Left ventricle myocardium inferior (tissue), 1 donor: ENCODE measurements around the gene SHC1. TPM values are rescaled to one million over a fixed set of nuclear protein-coding genes. Genes with fewer than 3 reads are reported as not detected.

ENCODE experiments used
- DNase-seq: peaks from one replicate; pipeline ENCODE4 v3.0.0-alpha.2; 2020
- H3K27ac ChIP-seq: fragments of 200-600 bp; replicated peaks from 2 replicates; pipeline ENCODE4 v1.8.0; 2021
- H3K27me3 ChIP-seq: fragments of 200-600 bp; 2 replicates; pipeline ENCODE4 v1.8.0; 2021; ENCODE audit warnings: low read depth
- H3K36me3 ChIP-seq: fragments of 200-600 bp; 2 replicates; pipeline ENCODE4 v1.8.0; 2021
- H3K4me1 ChIP-seq: fragments of 200-600 bp; 2 replicates; pipeline ENCODE4 v1.8.0; 2021
- H3K4me3 ChIP-seq: fragments of 200-600 bp; 2 replicates; pipeline ENCODE4 v1.8.0; 2021; ENCODE audit warnings: mild to moderate bottlenecking, moderate library complexity
- H3K9me3 ChIP-seq: fragments of 200-600 bp; replicated peaks from 2 replicates; pipeline ENCODE4 v1.8.0; 2021
- intact Hi-C: fragments of 100-400 bp; cut with micrococcal nuclease; formaldehyde crosslinking; loops from one replicate; pipeline ENCODE4 v1.11.0; 2022
- total RNA-seq: library from RNA; stranded (reverse); fragmentation: NEBNext Ultra II Directional; extraction: Animal tissue kit (Norgen Biotek cat#: 25700); gene quantifications from one replicate; pipeline ENCODE4 v1.2.1, GENCODE V29; 2021
- TF ChIP-seq, protein P1 (sequence below): fragments of 200-600 bp; IDR thresholded peaks from 2 replicates; pipeline ENCODE4 v1.8.0; 2021; ENCODE audit warnings: antibody characterized with exemption, mild to moderate bottlenecking, borderline replicate concordance
- donor health status: DM: no; HTN: yes; CAD: no; lungs with severe emphysema.

SHC1 gene
- total RNA-seq, 1 donor from 2014 or later = 43.0 TPM

GRCh38 chr1:154948079-154948478 lies 22.5 kb downstream of the SHC1 start:
- TF ChIP-seq, protein P1, sequence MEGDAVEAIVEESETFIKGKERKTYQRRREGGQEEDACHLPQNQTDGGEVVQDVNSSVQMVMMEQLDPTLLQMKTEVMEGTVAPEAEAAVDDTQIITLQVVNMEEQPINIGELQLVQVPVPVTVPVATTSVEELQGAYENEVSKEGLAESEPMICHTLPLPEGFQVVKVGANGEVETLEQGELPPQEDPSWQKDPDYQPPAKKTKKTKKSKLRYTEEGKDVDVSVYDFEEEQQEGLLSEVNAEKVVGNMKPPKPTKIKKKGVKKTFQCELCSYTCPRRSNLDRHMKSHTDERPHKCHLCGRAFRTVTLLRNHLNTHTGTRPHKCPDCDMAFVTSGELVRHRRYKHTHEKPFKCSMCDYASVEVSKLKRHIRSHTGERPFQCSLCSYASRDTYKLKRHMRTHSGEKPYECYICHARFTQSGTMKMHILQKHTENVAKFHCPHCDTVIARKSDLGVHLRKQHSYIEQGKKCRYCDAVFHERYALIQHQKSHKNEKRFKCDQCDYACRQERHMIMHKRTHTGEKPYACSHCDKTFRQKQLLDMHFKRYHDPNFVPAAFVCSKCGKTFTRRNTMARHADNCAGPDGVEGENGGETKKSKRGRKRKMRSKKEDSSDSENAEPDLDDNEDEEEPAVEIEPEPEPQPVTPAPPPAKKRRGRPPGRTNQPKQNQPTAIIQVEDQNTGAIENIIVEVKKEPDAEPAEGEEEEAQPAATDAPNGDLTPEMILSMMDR = no peak
- no peak overlapping the region for H3K4me3 ChIP-seq
- intact Hi-C loops = no loop called here
- peaks cover 44% of the 10 kb centered on the region for H3K36me3 ChIP-seq
- H3K27ac ChIP-seq = no peak overlapping the region
- H3K9me3 ChIP-seq = no peaks in the 10 kb centered on the region
- no peak for DNase-seq
- H3K27me3 ChIP-seq = no peaks in the 10 kb centered on the region
- H3K4me1 ChIP-seq = peaks cover 40% of the 10 kb centered on the region

GRCh38 chr1:154945962-154946850 lies 24.3 kb downstream of the SHC1 start:
- intact Hi-C loops = no loop called here
- no peak for DNase-seq
- Histone ChIP-seq H3K4me1 (peaks cover 45% of the 10 kb centered on the region), H3K9me3 (no peaks in the 10 kb centered on the region), H3K36me3 (peaks cover 40% of the 10 kb centered on the region), H3K4me3 (no peak overlapping the region), H3K27ac (peak overlapping the region; percentile 33), H3K27me3 (no peaks in the 10 kb centered on the region)
- TF ChIP-seq, protein P1 = no peak

- H3K27me3 ChIP-seq = no peaks in the 10 kb centered on the region
- H3K4me3 ChIP-seq = no peak overlapping the region
- TF ChIP-seq, protein P1 = no peak
- no peaks in the 10 kb centered on the region for H3K9me3 ChIP-seq
- H3K4me1 ChIP-seq = peaks cover 52% of the 10 kb centered on the region
- no peak for DNase-seq
- H3K27ac ChIP-seq = peak overlapping the region; percentile 59
- intact Hi-C loops = no loop called here
- peaks cover 34% of the 10 kb centered on the region for H3K36me3 ChIP-seq
These were observed 25.2 kb downstream of the SHC1 start for GRCh38 chr1:154945160-154945961.

DNA sequence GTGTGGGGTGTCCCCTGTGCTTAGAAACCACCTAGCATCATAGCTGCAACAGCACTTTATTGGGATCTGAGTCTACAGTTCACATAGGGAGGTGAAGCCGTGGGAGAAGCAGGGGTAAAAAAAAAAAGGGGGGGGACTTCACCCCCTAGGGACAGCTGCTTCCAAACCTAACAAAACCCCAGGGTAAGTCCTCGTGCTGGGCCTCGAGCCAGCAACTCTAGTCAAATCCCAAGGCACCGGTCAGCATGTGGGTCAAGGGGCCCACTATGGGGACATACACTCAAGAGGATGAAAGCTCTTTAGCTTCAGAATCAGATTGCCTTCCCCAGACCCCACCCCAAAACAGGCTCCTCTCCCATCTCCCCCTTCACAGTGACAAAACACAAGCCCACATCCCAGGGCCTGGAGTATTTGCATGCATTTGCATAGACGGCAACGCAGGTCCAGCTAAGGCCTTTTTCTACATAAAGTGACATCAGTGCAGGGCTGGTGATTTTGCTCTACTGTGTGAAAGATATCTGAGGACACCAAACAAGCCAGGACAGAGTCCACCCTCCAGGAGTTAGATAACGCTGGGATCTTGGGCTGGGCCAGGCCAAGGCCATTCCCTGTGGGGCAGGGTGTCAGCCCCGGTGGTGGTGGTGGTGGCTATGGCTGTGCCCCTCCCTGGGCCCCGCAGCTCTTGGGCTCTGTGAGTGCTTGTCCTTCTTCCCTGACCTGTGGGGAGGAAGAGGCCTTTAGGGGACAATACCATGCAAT lies 26.0 kb downstream of the SHC1 start:
- H3K36me3 ChIP-seq = peaks cover 34% of the 10 kb centered on the region
- DNase-seq = no peak
- peaks cover 60% of the 10 kb centered on the region for H3K4me1 ChIP-seq
- intact Hi-C loops = no loop called here
- H3K4me3 ChIP-seq = no peak overlapping the region
- TF ChIP-seq, protein P1 = no peak
- no peaks in the 10 kb centered on the region for H3K27me3 ChIP-seq
- no peaks in the 10 kb centered on the region for H3K9me3 ChIP-seq
- peak overlapping the region; percentile 59 for H3K27ac ChIP-seq
